ENCODE data around the gene CRIM1. TPM values are rescaled to one million over a fixed set of nuclear protein-coding genes. Genes with fewer than 3 reads are reported as not detected.

The CRIM1 gene
- total RNA-seq, 8 experiments from 2014 or later = 15.1 to 61.1 (median 24.3) TPM

GRCh38 chr2:36489281-36489680 is 133.7 kb downstream of the CRIM1 start:
- Histone ChIP-seq H3K4me1 (replicated peaks in 1 of 2) (no peaks in the 10 kb centered on the region), H3K27ac (no peak overlapping the region), H3K4me3 (no peak overlapping the region)
- in situ Hi-C loops (cut with MboI; ENCODE audit: low pct_unique_long_range_greater_than_20kb in 2 of 9, low sequenced_read_pairs in 9 of 9, unreplicated experiment in 9 of 9) = loop anchor here in 1 of 9 experiments (25.0 kb wide), 1 partner anchor 127 kb away; the partner anchor contains the start of gene CRIM1
- ATAC-seq (replicated peaks in 6 of 8) = peak in 3 of 8 experiments; percentile 61 to 76 (median 66)
- 0 to 100% (median 55%) methylated on average over 1 to 5 of the region's 5 CpGs for whole genome bisulfite sequencing, 10 experiments

DNA sequence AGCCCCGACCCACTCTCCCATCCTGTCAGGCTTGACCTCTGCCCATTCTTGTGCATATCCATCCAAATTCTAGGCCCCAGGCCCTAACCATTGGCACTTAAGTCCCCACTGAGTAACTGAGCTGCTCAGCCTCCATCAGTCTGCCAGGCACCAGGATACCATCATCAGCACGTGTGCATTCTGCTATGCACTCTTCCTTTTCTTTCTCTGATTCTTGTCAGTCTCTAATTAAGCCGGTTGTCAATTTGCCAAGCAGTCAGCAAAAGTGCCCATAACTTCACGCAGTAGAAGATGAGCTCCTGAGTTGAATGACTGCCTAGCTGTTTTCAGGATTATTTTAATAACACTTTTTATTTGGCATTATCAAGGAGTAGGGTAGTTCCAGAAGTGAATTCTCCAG is 135.2 kb downstream of the CRIM1 start:
- H3K27ac ChIP-seq = no peak overlapping the region
- in situ Hi-C loops (cut with MboI; ENCODE audit: low pct_unique_long_range_greater_than_20kb in 2 of 9, low sequenced_read_pairs in 9 of 9, unreplicated experiment in 9 of 9) = loop anchor here in 1 of 9 experiments (25.0 kb wide), 1 partner anchor 128 kb away; the partner anchor contains the start of gene CRIM1
- ATAC-seq (replicated peaks in 6 of 8) = no peak
- H3K4me1 ChIP-seq (replicated peaks in 1 of 2) = no peaks in the 10 kb centered on the region
- no peak overlapping the region for H3K4me3 ChIP-seq
- 63 to 100% (median 91%) methylated on average over 1 to 4 of the region's 4 CpGs; no CpG with 5 or more reads in 2 of the 10 experiments for WGBS, 10 experiments

GRCh38 chr2:36492216-36492945 is 136.8 kb downstream of the CRIM1 start:
- in situ Hi-C loops (cut with MboI; ENCODE audit: low pct_unique_long_range_greater_than_20kb in 2 of 9, low sequenced_read_pairs in 9 of 9, unreplicated experiment in 9 of 9) = loop anchor here in 1 of 9 experiments (25.0 kb wide), 1 partner anchor 130 kb away; the partner anchor contains the start of gene CRIM1
- ATAC-seq (replicated peaks in 6 of 8) = no peak
- H3K4me3 ChIP-seq = no peak overlapping the region
- no peaks in the 10 kb centered on the region for H3K4me1 ChIP-seq (replicated peaks in 1 of 2)
- no peak overlapping the region for H3K27ac ChIP-seq
- 60 to 100% (median 90%) methylated on average over 1 to 6 of the region's 6 CpGs for WGBS, 10 experiments

GRCh38 chr2:36493306-36493705 is 137.7 kb downstream of the CRIM1 start:
- no peak overlapping the region for H3K4me3 ChIP-seq
- H3K4me1 ChIP-seq (replicated peaks in 1 of 2) = no peaks in the 10 kb centered on the region
- peak; percentile 27 to 67 (median 58) for ATAC-seq (replicated peaks in 6 of 8)
- no peak overlapping the region for H3K27ac ChIP-seq
- in situ Hi-C loops (cut with MboI; ENCODE audit: low pct_unique_long_range_greater_than_20kb in 2 of 9, low sequenced_read_pairs in 9 of 9, unreplicated experiment in 9 of 9) = loop anchor here in 1 of 9 experiments (25.0 kb wide), 1 partner anchor 131 kb away; the partner anchor contains the start of gene CRIM1

- no peak for ATAC-seq (replicated peaks in 6 of 8)
- Histone ChIP-seq H3K27ac (no peak overlapping the region), H3K4me1 (replicated peaks in 1 of 2) (no peaks in the 10 kb centered on the region), H3K4me3 (no peak overlapping the region)
- in situ Hi-C loops (cut with MboI; ENCODE audit: low pct_unique_long_range_greater_than_20kb in 2 of 9, low sequenced_read_pairs in 9 of 9, unreplicated experiment in 9 of 9) = loop anchor here in 1 of 9 experiments (25.0 kb wide), 1 partner anchor 135 kb away; the partner anchor contains the start of gene CRIM1
- WGBS, 10 experiments = 69 to 100% (median 90%) methylated on average over 1 to 3 of the region's 3 CpGs; no CpG with 5 or more reads in 2 of the 10 experiments
These were observed 142.1 kb downstream of the CRIM1 start for GRCh38 chr2:36497570-36498163.

DNA sequence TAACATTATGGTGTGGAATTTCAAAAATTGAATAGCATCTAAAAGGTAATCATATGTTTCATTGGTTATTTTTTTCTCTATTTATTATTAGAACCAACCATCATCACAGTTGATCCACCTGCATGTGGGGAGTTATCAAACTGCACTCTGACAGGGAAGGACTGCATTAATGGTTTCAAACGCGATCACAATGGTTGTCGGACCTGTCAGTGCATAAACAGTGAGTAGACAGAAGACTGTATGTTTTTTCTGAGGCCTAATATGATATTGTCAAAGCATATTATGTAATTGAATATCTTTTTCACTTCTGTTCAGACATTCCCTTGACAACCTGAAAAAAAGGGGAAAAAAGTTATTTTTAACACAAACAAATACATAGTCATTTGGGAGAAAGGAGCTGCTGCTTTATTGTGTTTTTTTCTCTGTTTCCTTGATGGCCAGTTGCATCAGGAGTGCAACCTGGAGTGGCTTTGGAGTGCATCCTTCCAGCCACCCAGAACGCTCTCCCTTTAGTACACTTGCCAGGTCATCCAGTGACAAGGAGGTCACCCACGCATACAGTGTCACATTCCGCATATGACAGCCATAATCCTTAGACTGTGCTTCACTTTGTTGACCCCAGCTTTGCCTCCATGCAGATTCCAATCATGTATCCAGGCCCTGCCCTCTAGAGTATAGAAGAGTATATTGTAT is 143.7 kb downstream of the CRIM1 start:
- Histone ChIP-seq H3K4me1 (replicated peaks in 1 of 2) (no peaks in the 10 kb centered on the region), H3K4me3 (no peak overlapping the region), H3K27ac (no peak overlapping the region)
- 94 to 100% (median 99%) methylated on average over 1 to 6 of the region's 6 CpGs for WGBS, 10 experiments
- in situ Hi-C loops (cut with MboI; ENCODE audit: low pct_unique_long_range_greater_than_20kb in 2 of 9, low sequenced_read_pairs in 9 of 9, unreplicated experiment in 9 of 9) = loop anchor here in 1 of 9 experiments (25.0 kb wide), 1 partner anchor 137 kb away; the partner anchor contains the start of gene CRIM1
- ATAC-seq (replicated peaks in 6 of 8) = peak in 1 of 8 experiments; percentile 46

DNA sequence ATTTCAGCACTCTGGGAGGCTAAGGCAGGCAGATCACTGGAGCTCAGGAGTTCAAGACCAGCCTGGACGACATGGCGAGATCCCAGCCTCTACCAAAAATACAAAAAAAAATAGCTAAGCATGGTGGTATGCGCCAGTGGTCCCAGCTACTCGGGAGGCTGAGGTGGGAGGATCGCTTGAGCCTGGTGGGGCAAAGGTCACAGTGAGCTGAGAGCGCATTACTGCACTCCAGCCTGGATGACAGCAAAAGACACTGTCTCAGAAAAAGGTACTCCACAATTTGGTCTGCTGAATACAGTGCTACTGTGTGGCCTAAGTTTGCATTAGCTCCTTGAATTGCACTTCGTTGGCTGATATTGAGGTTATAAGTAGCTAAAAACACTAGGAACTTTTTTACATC is 144.5 kb downstream of the CRIM1 start:
- H3K27ac ChIP-seq = no peak overlapping the region
- H3K4me3 ChIP-seq = no peak overlapping the region
- 79 to 100% (median 100%) methylated on average over 1 to 6 of the region's 7 CpGs; no CpG with 5 or more reads in 3 of the 10 experiments for WGBS, 10 experiments
- no peaks in the 10 kb centered on the region for H3K4me1 ChIP-seq (replicated peaks in 1 of 2)
- in situ Hi-C loops (cut with MboI; ENCODE audit: low pct_unique_long_range_greater_than_20kb in 2 of 9, low sequenced_read_pairs in 9 of 9, unreplicated experiment in 9 of 9) = loop anchor here in 1 of 9 experiments (10.0 kb wide), 1 partner anchor 145 kb away; the partner anchor contains the start of gene CRIM1
- ATAC-seq (replicated peaks in 6 of 8) = no peak

- 80 to 100% (median 100%) methylated on average over 2 to 4 of the region's 4 CpGs for WGBS, 10 experiments
- H3K4me1 ChIP-seq (replicated peaks in 1 of 2) = no peaks in the 10 kb centered on the region
- in situ Hi-C loops (cut with MboI; ENCODE audit: low pct_unique_long_range_greater_than_20kb in 2 of 9, low sequenced_read_pairs in 9 of 9, unreplicated experiment in 9 of 9) = loop anchor here in 1 of 9 experiments (10.0 kb wide), 1 partner anchor 147 kb away; the partner anchor contains the start of gene CRIM1
- no peak overlapping the region for H3K27ac ChIP-seq
- H3K4me3 ChIP-seq = no peak overlapping the region
- no peak for ATAC-seq (replicated peaks in 6 of 8)
These were observed 146.5 kb downstream of the CRIM1 start for GRCh38 chr2:36502081-36502480.

- Histone ChIP-seq H3K27ac (no peak overlapping the region), H3K4me3 (no peak overlapping the region), H3K4me1 (replicated peaks in 1 of 2) (no peaks in the 10 kb centered on the region)
- in situ Hi-C loops (cut with MboI; ENCODE audit: low pct_unique_long_range_greater_than_20kb in 2 of 9, low sequenced_read_pairs in 9 of 9, unreplicated experiment in 9 of 9) = loop anchor here in 1 of 9 experiments (10.0 kb wide), 1 partner anchor 153 kb away; the partner anchor contains the start of gene CRIM1
- peak; percentile 83 to 100 (median 88) for ATAC-seq (replicated peaks in 6 of 8)
These were observed 151.8 kb downstream of the CRIM1 start for GRCh38 chr2:36507408-36507812.

DNA sequence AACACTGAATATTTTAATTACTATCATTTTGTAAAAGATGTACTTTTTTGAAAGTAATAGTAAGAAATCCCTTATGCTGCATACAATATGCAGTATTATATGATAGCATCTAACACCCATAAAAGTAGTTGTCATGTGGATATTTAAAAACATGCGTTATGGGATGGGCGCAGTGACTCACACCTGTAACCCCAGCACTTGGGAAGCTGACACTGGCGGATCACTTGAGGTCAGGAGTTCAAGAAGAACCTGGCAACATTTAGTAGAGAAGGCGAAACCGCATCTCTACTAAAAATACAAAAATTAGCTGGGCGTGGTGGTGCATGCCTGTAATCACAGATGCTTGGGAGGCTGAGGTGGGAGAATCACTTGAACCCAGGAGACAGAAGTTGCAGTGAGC is 153.5 kb downstream of the CRIM1 start:
- in situ Hi-C loops (cut with MboI; ENCODE audit: low pct_unique_long_range_greater_than_20kb in 2 of 9, low sequenced_read_pairs in 9 of 9, unreplicated experiment in 9 of 9) = loop anchor here in 1 of 9 experiments (10.0 kb wide), 1 partner anchor 154 kb away; the partner anchor contains the start of gene CRIM1
- H3K4me3 ChIP-seq = no peak overlapping the region
- no peaks in the 10 kb centered on the region for H3K4me1 ChIP-seq (replicated peaks in 1 of 2)
- no peak overlapping the region for H3K27ac ChIP-seq
- ATAC-seq (replicated peaks in 6 of 8) = peak in 2 of 8 experiments; percentile 41 to 68
- WGBS, 10 experiments = 50 to 100% (median 93%) methylated on average over 1 to 4 of the region's 6 CpGs; no CpG with 5 or more reads in 2 of the 10 experiments

GRCh38 chr2:36511858-36512603 is 156.5 kb downstream of the CRIM1 start:
- no peaks in the 10 kb centered on the region for H3K4me1 ChIP-seq (replicated peaks in 1 of 2)
- in situ Hi-C loops (cut with MboI; ENCODE audit: low pct_unique_long_range_greater_than_20kb in 2 of 9, low sequenced_read_pairs in 9 of 9, unreplicated experiment in 9 of 9) = no loop called here
- ATAC-seq (replicated peaks in 6 of 8) = peak in 3 of 8 experiments; percentile 35 to 79 (median 74)
- WGBS, 10 experiments = 74 to 100% (median 91%) methylated on average over 1 to 6 of the region's 9 CpGs; no CpG with 5 or more reads in 2 of the 10 experiments
- H3K27ac ChIP-seq = no peak overlapping the region
- no peak overlapping the region for H3K4me3 ChIP-seq

GRCh38 chr2:36512705-36513104 is 157.1 kb downstream of the CRIM1 start:
- Histone ChIP-seq H3K27ac (no peak overlapping the region), H3K4me3 (no peak overlapping the region), H3K4me1 (replicated peaks in 1 of 2) (no peaks in the 10 kb centered on the region)
- ATAC-seq (replicated peaks in 6 of 8) = peak in 3 of 8 experiments; percentile 44 to 88 (median 58)
- in situ Hi-C loops (cut with MboI; ENCODE audit: low pct_unique_long_range_greater_than_20kb in 2 of 9, low sequenced_read_pairs in 9 of 9, unreplicated experiment in 9 of 9) = no loop called here
- WGBS, 10 experiments = 60 to 100% (median 83%) methylated on average over 1 to 3 of the region's 3 CpGs; no CpG with 5 or more reads in 1 of the 10 experiments

All from motor neuron (in vitro differentiated cells).